ENCODE measurements around the gene RAD54L2. TPM values are rescaled to one million over a fixed set of nuclear protein-coding genes. Genes with fewer than 3 reads are reported as not detected.

RAD54L2 gene
- total and polyA plus RNA-seq, 2 of the 8 experiments (the other 6 are each of a cell fraction or from before 2014, with no cell fraction given) = 8.2 to 35.2 TPM

- Histone ChIP-seq H3K4me1 (replicated peaks in 1 of 4; ENCODE audit: control insufficient read depth in 3 of 4, insufficient read depth in 4 of 4, low read length in 3 of 4) (peaks cover under 1 to 8% (median 3%) of the 10 kb centered on the region in 4 experiments; a peak in 4 of 7 replicates), H3K14ac (ENCODE audit: insufficient read length) (no peak overlapping the region), H3K79me1 (ENCODE audit: low read depth, low read length) (peaks cover 3% of the 10 kb centered on the region; the same call in 1 of the 2 replicates), H2BK15ac (ENCODE audit: low read length) (no peak overlapping the region), H2BK5ac (ENCODE audit: low read depth, low read length) (no peak overlapping the region), H3K36me3 (ENCODE audit: control insufficient read depth in 2 of 4, insufficient read depth in 4 of 4, low read length in 3 of 4) (peaks cover 0 to 1% (median 0%) of the 10 kb centered on the region in 4 experiments; a peak in 1 of 8 replicates), H2BK120ac (replicated peaks; ENCODE audit: low read depth, low read length) (no peak overlapping the region), H3K4me3 (ENCODE audit: extremely low read depth in 1 of 4, insufficient read depth in 2 of 4, low read depth in 3 of 4, low read length in 4 of 4) (no peak overlapping the region), H2BK12ac (ENCODE audit: low read depth, low read length) (0 out of 2 replicates have a peak overlapping the region, but pooled peaks have one; percentile 12), H4K8ac (ENCODE audit: extremely low read depth, insufficient read depth, low read length) (no peak overlapping the region), H3K9ac (replicated peaks in 1 of 4; ENCODE audit: extremely low read depth in 1 of 4, low read depth in 3 of 4, low read length in 3 of 4) (no peak overlapping the region), H3K23ac (ENCODE audit: insufficient read length) (no peak overlapping the region), H3K79me2 (ENCODE audit: control insufficient read depth in 1 of 2, insufficient read depth in 2 of 2, low read length in 2 of 2) (peaks cover 2 to 8% of the 10 kb centered on the region in 2 experiments; a peak in 3 of 4 replicates), H2BK20ac (ENCODE audit: low read length) (no peak overlapping the region), H4K5ac (ENCODE audit: insufficient read length, low read depth, low read length) (no peak overlapping the region), H3K9me3 (ENCODE audit: insufficient read depth in 2 of 2, low read depth in 1 of 2, low read length in 1 of 2) (no peaks in the 10 kb centered on the region), H3K27ac (ENCODE audit: low read depth, low read length) (no peak overlapping the region), H3K27me3 (replicated peaks in 1 of 4; ENCODE audit: control insufficient read depth in 3 of 4, extremely low read depth in 1 of 4, insufficient read depth in 3 of 4, low read length in 3 of 4) (no peaks in the 10 kb centered on the region), H3K23me2 (ENCODE audit: low read depth, low read length) (no peaks in the 10 kb centered on the region), H3K18ac (ENCODE audit: extremely low read depth, low read length) (no peak overlapping the region), H3K4me2 (ENCODE audit: insufficient read depth in 1 of 2, low read depth in 2 of 2, low read length in 2 of 2) (no peak overlapping the region), H4K91ac (replicated peaks; ENCODE audit: insufficient read length, low read length) (no peak overlapping the region), H2AFZ (ENCODE audit: low read length) (no peak overlapping the region), H3K4ac (replicated peaks; ENCODE audit: insufficient read length, low read depth, low read length) (no peak overlapping the region), H2AK5ac (ENCODE audit: low read depth, low read length) (no peak overlapping the region), H4K20me1 (replicated peaks in 1 of 2; ENCODE audit: control insufficient read depth in 1 of 2, insufficient read depth in 2 of 2, low read length in 2 of 2) (peaks cover 0 to under 1% of the 10 kb centered on the region in 2 experiments), H3K56ac (replicated peaks; ENCODE audit: insufficient read length, low read depth, low read length) (no peak overlapping the region)
- POLR2A ChIA-PET (ENCODE audit: partially characterized antibody) = no interaction called here
- CTCF ChIA-PET (ENCODE audit: partially characterized antibody) = no interaction called here
- no peak for FAIRE-seq
- no peak for DNase-seq (ENCODE audit: low read depth in 1 of 2, low spot score in 2 of 2)
- WGBS, 2 experiments (ENCODE audit: extremely low coverage in 1 of 2, insufficient coverage in 1 of 2, insufficient read length in 1 of 2, insufficient replicate concordance in 2 of 2, low coverage in 1 of 2, low lambda C conversion rate in 2 of 2, missing lambda C conversion rate in 1 of 2) = 96% methylated on average over 4 of the region's 4 CpGs; no CpG with 5 or more reads in 1 of the 2 experiments
- TF ChIP-seq KDM4A (IDR thresholded peaks at IDR 0.05; ENCODE audit: low read depth, low read length, severe bottlenecking) (no peak), RNF2 (IDR thresholded peaks at IDR 0.05; ENCODE audit: borderline replicate concordance, low read depth, low read length, missing control alignments, poor library complexity, severe bottlenecking) (no peak), SP2 (IDR thresholded peaks at IDR 0.05; ENCODE audit: low read length) (no peak), POU5F1 (IDR thresholded peaks at IDR 0.05; ENCODE audit: low read depth, low read length) (no peak), CTBP2 (IDR thresholded peaks at IDR 0.05; ENCODE audit: borderline replicate concordance, insufficient read depth, insufficient read length, low read length) (no peak)
Measured at GRCh38 chr3:51585197-51585596, 46.7 kb downstream of the RAD54L2 start.
